ENCODE data around the gene DCPS. TPM values are rescaled to one million over a fixed set of nuclear protein-coding genes. Genes with fewer than 3 reads are reported as not detected.
"Not testable (repeated sequence)": the region's sequence is repeated elsewhere in the genome, so short reads cannot be mapped to it uniquely, and the experiment has no call there.

Gene DCPS
- total and polyA plus RNA-seq, 5 donors = 9.9 to 14.9 (median 10.4) TPM

DNA sequence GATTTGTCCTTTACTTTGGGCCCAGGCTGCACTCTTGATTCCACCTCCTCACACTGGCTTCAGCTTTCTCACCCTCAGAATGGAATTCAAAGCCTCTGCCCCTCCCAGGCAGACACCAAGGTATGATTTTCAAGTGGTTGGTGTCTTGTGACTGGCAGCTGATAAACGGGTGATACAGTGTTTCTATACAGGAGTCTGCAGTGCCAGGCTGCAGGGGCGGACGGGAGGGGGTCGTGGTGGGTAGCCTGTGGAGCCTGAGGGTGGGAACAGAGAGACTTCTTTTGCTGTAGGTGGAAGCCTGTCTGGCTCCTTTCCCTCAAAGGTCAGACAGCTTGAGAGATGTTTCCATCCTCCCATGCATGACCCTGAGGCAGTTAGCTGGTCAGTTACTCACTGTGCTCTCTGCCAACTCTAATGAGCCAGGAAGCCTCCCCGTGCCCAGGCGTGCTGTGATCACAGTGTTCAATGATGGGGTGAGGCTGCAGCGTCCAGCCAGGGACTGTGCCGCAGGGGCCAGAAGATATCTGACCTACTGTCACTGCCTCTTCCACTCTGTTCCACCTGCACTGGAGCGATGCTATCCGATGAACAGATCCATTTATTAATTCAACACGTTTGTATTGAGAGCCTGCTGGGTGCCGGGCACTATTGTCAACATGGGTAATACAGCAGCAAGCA, 69.7 kb downstream of the DCPS start:
- 52% methylated on average over 12 of the region's 12 CpGs for WGBS

DNA sequence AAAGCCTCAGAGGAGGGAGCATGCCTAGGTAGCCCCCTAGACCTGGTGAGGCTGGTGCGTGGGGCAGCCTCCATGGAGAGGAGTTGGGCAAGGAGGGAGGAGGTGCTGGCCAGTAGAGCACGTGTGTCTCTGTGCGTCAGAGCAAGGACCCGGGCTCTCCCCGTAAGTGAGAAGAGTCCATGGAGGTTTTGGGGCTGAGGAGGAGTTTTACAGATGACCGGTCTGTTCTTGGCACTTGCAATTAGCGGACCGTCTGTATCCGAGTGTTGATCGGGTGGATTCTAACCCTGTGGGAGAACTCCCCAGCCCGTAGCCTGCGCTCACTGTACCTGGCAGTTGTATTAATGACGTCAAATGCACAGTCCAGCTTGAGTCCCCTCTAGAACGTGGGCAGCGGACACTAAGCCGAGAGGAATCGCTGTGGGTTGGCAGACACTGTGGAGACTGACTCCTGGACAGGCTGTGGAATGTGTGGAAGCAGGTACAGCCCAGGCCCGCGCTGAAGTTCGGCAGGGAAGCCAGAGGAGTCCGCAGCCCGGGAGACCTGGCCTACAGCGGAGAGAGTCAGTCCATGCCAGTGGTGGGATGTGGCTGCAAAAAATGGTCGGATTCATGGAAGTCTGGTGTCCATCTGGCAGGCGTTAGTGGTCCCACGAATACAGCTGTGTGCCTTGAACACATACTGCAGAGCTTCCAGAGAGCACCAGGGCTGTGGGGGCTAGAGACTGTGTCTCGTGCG, 70.9 kb downstream of the DCPS start:
- ATAC-seq (peak; percentile 66 to 72), DNase-seq (peak; percentile 64 to 80 (median 67))
- H3K9me3 ChIP-seq (ENCODE audit: control insufficient read depth, low read length); H3K27me3 ChIP-seq (ENCODE audit: control insufficient read depth, insufficient read depth); H3K4me1 ChIP-seq (ENCODE audit: control insufficient read depth, insufficient read depth, low read length); H3K4me3 ChIP-seq (ENCODE audit: low read length); intact Hi-C loops (cut with DNase I): not testable (repeated sequence)
- 67% methylated on average over 19 of the region's 28 CpGs for WGBS
- peak overlapping the region; percentile 6 for H3K27ac ChIP-seq (ENCODE audit: low read length)

More for the DNA sequence above, 69.7 kb downstream of the DCPS start:
- intact Hi-C loops (cut with DNase I); H3K4me1 ChIP-seq (ENCODE audit: control insufficient read depth, insufficient read depth, low read length); H3K9me3 ChIP-seq (ENCODE audit: control insufficient read depth, low read length); H3K27me3 ChIP-seq (ENCODE audit: control insufficient read depth, insufficient read depth); H3K4me3 ChIP-seq (ENCODE audit: low read length): not testable (repeated sequence)
- peak; percentile 87 to 88 for ATAC-seq
- DNase-seq = peak in 2 of 3 donors; percentile 68 to 71
- H3K27ac ChIP-seq (ENCODE audit: low read length) = peak overlapping the region; percentile 40

DNA sequence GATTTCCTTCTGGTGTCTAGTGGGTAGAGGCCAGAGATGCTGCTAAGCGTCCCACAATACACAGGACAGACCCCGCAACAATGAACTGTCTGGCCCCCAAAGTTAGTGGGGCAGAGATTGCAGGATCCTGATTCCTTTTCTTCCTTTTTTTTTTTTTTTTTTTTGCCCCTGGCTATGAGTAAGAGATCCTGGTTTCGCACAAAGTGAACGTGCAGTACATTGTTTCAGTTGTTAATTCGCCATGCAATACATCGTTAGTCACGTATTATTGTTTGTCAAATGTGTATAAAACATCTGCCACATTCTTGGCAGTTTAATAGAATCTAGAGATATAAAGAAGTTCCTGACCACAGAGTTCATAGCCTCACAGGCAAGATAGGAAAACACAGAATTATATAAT, 71.9 kb downstream of the DCPS start:
- Histone ChIP-seq H3K4me3 (ENCODE audit: low read length) (no peak overlapping the region), H3K9me3 (ENCODE audit: control insufficient read depth, low read length) (no peaks in the 10 kb centered on the region), H3K27me3 (ENCODE audit: control insufficient read depth, insufficient read depth) (no peaks in the 10 kb centered on the region), H3K27ac (ENCODE audit: low read length) (no peak overlapping the region), H3K4me1 (ENCODE audit: control insufficient read depth, insufficient read depth, low read length) (peaks cover 3% of the 10 kb centered on the region)
- DNase-seq (no peak), ATAC-seq (no peak)
- 57% methylated on average over 7 of the region's 7 CpGs for WGBS
- intact Hi-C loops (cut with DNase I) = no loop called here

DNA sequence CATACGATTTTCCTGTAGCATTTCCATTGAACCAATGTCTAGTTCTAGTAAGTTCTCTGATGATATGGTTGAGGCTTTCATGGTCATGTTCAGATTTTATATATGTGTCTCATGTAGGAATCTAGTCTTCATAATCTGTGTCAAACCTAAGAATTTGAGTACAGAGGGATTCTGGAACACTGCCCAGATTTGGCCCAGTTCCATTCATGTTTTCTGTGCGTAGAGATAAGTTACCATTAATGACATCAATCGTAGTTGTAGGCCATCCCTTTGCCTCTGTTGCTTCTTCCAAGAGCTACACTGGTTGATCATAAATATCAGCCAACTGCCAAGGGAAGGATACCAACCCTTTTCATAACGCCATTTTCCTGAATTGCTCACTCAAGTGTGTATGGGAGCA, 74.9 kb downstream of the DCPS start:
- 32% methylated on average over 4 of the region's 4 CpGs for whole genome bisulfite sequencing
- no peak for ATAC-seq
- peaks cover 5% of the 10 kb centered on the region for H3K4me1 ChIP-seq (ENCODE audit: control insufficient read depth, insufficient read depth, low read length)
- no peaks in the 10 kb centered on the region for H3K27me3 ChIP-seq (ENCODE audit: control insufficient read depth, insufficient read depth)
- intact Hi-C loops (cut with DNase I) = no loop called here
- H3K4me3 ChIP-seq (ENCODE audit: low read length) = no peak overlapping the region
- peak overlapping the region; percentile 57 for H3K27ac ChIP-seq (ENCODE audit: low read length)
- H3K9me3 ChIP-seq (ENCODE audit: control insufficient read depth, low read length) = no peaks in the 10 kb centered on the region
- DNase-seq = peak in 2 of 3 donors; percentile 18 to 52

DNA sequence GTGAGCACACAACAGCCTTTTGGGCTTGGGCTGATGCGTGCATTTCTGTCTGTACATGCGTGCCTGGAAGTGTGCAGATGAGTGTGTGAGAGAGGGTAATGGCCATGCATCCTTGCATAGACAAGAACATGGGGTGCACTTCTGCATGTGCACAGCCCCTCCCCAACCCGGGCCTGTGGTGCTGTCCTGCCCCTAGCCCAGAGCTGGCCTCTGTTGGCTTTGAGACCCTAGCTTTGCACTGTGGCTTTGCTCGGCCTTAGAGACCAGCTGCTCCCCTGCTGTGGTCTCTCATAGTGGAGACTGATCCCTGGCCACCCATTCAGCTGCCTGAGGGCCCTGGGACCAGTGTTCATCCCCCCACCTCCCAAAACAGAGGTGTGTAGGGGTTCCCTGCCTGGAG, 77.0 kb downstream of the DCPS start:
- peaks cover 5% of the 10 kb centered on the region for H3K4me1 ChIP-seq (ENCODE audit: control insufficient read depth, insufficient read depth, low read length)

DNA sequence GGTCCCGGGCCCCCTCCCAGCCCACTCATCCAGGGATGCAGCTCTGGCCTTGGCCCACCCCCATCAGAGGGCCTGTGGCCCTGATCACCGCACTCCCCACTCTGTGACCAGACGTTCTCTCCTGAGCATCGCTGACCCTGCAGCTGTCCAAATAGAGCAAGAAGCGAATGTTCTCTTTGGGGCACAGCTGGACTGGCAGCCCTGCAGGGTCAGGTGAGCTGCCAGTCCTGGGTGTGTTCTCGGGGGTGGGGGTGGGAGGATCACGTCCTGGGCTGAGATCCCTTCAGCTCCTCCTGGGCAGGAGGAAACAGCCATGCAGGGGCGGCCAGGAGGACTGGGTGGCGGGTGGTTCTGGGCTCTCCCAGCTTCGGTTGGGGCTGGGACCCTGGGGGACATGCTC, 78.1 kb downstream of the DCPS start:
- H3K9me3 ChIP-seq (ENCODE audit: control insufficient read depth, low read length); H3K27ac ChIP-seq (ENCODE audit: low read length); H3K27me3 ChIP-seq (ENCODE audit: control insufficient read depth, insufficient read depth); H3K4me3 ChIP-seq (ENCODE audit: low read length); intact Hi-C loops (cut with DNase I): not testable (repeated sequence)
- DNase-seq = peak in 1 of 3 donors; percentile 12
- 63% methylated on average over 6 of the region's 10 CpGs for WGBS
- H3K4me1 ChIP-seq (ENCODE audit: control insufficient read depth, insufficient read depth, low read length) = peaks cover 12% of the 10 kb centered on the region
- ATAC-seq = peak in 1 of 2 donors; percentile 2

More for the DNA sequence above, 77.0 kb downstream of the DCPS start:
- no peaks in the 10 kb centered on the region for H3K9me3 ChIP-seq (ENCODE audit: control insufficient read depth, low read length)
- no peak overlapping the region for H3K4me3 ChIP-seq (ENCODE audit: low read length)
- WGBS = 90% methylated on average over 4 of the region's 4 CpGs
- DNase-seq (peak in 1 of 3 donors; percentile 26), ATAC-seq (peak in 1 of 2 donors; percentile 1)
- intact Hi-C loops (cut with DNase I) = no loop called here
- no peaks in the 10 kb centered on the region for H3K27me3 ChIP-seq (ENCODE audit: control insufficient read depth, insufficient read depth)
- H3K27ac ChIP-seq (ENCODE audit: low read length) = no peak overlapping the region

DNA sequence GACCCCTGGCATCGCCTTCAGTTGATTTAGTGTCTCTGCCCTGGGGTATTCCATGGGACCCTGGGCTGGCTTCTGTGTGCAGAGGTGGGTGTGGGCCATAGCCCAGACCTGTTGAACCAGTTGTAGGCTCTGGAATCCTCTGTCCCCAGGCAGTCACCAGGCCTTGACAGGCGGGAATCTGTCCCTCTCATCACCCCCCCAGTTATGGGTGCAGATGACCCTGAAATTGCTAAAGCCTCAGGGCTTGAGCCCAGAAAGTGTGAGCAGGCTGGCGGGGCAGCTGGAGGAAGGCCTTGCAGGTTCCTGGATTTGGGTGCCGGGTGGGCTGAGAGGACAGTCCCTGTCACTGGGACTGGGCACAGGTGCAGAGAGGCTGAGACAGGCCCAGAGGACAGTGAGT, 78.8 kb downstream of the DCPS start:
- peaks cover 13% of the 10 kb centered on the region for H3K4me1 ChIP-seq (ENCODE audit: control insufficient read depth, insufficient read depth, low read length)
- H3K27ac ChIP-seq (ENCODE audit: low read length); H3K4me3 ChIP-seq (ENCODE audit: low read length); H3K27me3 ChIP-seq (ENCODE audit: control insufficient read depth, insufficient read depth); ATAC-seq; intact Hi-C loops (cut with DNase I); H3K9me3 ChIP-seq (ENCODE audit: control insufficient read depth, low read length): not testable (repeated sequence)
- WGBS = 93% methylated on average over 4 of the region's 4 CpGs
- peak in 1 of 3 donors; percentile 39 for DNase-seq

DNA sequence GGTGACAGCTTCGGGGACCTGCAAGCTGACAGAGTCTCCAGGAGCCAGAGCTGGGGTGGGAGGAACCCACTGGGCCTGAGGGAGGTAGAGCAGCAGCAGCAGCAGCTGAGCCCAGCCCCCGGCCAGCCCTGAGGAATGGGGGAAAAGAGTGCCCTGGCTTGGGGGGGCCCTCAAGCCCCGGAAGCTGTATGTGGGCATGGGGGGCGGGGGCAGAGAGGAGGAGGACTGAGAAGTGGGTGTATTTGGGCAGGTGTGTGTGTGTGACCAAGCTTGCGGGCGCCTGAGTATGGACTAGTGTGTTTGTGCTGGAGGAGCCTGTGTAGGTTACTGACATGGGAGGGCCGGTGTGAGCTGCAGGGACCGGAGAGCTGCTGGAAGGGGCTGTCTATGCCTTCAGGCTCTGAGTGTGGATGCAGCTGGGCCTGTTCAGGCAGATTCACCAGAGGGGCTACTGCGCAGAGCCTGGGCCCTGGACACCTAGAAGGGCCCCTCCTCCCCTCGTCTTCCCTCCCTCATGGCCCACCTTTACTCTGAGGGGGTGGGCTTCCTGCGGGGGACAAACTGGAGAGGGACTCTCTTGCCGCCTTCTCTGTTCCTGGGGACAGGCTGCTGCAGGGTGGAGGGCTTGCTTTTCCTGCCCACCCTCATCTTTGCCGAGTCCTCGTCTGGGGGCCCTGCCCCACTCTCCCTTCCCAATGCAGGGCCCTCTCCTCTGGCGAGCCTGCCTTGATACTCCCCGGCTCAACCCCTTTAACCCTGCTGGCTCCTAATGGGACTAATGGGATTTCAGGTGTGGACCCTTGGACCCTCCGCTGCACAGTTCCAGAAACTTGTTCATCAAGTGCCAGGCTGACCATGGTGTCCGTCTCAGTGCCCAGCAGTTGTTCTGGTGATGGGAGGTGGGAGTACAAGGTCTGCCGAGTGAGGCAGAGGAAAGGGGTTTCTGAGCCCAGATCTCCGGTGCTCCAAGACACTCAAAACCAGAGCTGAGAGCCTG, 79.8 kb downstream of the DCPS start:
- no peak overlapping the region for H3K27ac ChIP-seq (ENCODE audit: low read length)
- intact Hi-C loops (cut with DNase I) = no loop called here
- H3K4me1 ChIP-seq (ENCODE audit: control insufficient read depth, insufficient read depth, low read length) = peaks cover 15% of the 10 kb centered on the region
- no peaks in the 10 kb centered on the region for H3K9me3 ChIP-seq (ENCODE audit: control insufficient read depth, low read length)
- H3K27me3 ChIP-seq (ENCODE audit: control insufficient read depth, insufficient read depth) = no peaks in the 10 kb centered on the region
- peak in 2 of 3 donors; percentile 49 to 55 for DNase-seq
- ATAC-seq = no peak
- no peak overlapping the region for H3K4me3 ChIP-seq (ENCODE audit: low read length)
- WGBS = 77% methylated on average over 20 of the region's 20 CpGs

DNA sequence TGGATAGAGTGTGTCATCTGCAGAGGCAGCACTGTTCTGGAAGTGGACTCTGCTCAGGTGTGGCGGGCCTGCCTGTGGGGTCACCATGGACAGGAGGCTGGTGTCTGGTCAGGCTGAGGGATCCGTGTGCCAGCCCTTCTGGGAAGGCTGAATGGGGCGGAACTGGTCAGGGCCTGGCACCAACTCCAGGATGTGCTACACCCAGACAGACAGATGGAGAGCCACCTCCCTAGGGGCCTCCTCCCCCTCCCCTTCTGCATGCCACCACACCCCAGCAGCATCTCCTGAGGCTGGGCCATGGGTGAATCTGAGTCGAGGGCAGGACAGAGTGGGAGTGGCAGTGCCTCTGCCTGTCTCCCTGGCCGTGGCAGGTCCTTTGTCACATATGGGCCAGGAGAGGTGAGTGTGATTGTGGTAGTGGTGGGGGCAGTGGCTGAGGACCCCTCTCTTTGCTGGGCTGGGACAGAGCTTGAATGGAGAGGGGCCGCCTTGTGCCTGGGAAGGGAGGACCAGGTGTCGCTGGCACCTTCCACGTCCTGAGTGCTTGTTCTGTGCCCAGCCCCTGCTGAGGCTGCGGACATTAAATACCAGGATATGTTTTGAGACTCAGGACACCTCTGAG, 80.7 kb downstream of the DCPS start:
- ATAC-seq = peak in 1 of 2 donors; percentile 3
- Histone ChIP-seq H3K9me3 (ENCODE audit: control insufficient read depth, low read length) (no peaks in the 10 kb centered on the region), H3K4me3 (ENCODE audit: low read length) (no peak overlapping the region), H3K27me3 (ENCODE audit: control insufficient read depth, insufficient read depth) (no peaks in the 10 kb centered on the region), H3K4me1 (ENCODE audit: control insufficient read depth, insufficient read depth, low read length) (peaks cover 15% of the 10 kb centered on the region), H3K27ac (ENCODE audit: low read length) (no peak overlapping the region)
- WGBS = 72% methylated on average over 9 of the region's 9 CpGs
- intact Hi-C loops (cut with DNase I) = no loop called here
- DNase-seq = peak in 2 of 3 donors; percentile 43 to 58

DNA sequence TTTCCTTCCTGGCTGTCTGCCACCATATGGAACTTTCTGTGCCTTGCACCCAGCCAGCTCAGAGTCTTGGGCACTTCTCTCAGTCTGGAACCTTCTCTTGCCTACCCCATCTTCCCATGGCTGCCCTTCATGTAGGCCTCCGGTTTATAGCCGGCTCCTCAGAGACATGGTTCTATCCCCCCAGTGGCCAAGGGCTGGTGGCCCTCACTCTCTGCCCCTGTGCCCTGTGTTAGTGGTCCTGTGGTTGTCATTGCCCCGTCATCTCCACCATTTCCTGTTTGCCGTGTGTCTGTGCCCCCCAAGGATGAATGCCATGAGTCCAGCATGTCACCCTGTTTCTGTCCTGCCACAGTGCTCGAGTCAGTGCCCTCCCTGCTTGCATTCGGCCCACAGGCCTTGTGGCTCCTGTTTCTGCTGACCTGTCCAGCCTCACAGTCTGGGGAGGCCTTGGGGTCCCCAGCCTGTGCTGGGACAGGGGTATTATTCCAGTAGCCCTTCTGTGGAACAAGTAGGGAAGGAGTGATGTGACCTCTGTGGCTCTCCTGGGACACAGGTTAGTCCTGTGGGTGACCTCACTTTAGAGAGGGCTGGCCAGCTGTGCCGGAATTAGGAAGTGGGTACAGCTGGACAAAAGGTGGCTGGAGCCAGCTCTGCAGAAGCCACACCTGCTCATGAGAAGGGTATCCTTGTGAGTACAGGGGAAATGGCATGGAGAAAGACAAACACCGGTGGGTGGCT, 82.3 kb downstream of the DCPS start:
- WGBS = 62% methylated on average over 8 of the region's 8 CpGs
- no peak overlapping the region for H3K4me3 ChIP-seq (ENCODE audit: low read length)
- peak in 2 of 3 donors; percentile 33 to 35 for DNase-seq
- no peaks in the 10 kb centered on the region for H3K9me3 ChIP-seq (ENCODE audit: control insufficient read depth, low read length)
- H3K27ac ChIP-seq (ENCODE audit: low read length) = peak overlapping the region; percentile 66
- ATAC-seq = peak in 1 of 2 donors; percentile 36
- H3K4me1 ChIP-seq (ENCODE audit: control insufficient read depth, insufficient read depth, low read length) = peaks cover 13% of the 10 kb centered on the region
- intact Hi-C loops (cut with DNase I) = no loop called here
- no peaks in the 10 kb centered on the region for H3K27me3 ChIP-seq (ENCODE audit: control insufficient read depth, insufficient read depth)

Measured in right cardiac atrium (tissue), 5 donors.